Measurements from ENCODE around the gene RCSD1.

The RCSD1 gene

DNA sequence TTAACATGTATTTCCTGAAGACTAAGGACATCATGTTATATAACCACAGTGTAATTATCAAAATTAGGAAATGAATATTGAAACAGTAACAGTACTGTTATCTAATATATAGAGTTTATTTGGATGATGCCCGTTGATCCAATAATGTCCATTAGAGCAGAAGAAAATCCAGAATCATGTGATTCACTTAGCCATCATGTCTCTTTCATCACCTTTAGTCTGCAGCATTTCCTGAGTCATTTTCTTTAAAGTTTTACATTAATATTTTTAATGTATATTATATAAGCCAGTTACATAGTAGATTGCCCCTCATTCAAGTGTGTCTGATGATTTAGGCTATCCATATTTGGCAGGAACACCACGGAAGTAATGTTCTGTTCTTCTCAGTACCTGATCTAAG lies 120.6 kb downstream of the RCSD1 start:
- no peak for DNase-seq

DNA sequence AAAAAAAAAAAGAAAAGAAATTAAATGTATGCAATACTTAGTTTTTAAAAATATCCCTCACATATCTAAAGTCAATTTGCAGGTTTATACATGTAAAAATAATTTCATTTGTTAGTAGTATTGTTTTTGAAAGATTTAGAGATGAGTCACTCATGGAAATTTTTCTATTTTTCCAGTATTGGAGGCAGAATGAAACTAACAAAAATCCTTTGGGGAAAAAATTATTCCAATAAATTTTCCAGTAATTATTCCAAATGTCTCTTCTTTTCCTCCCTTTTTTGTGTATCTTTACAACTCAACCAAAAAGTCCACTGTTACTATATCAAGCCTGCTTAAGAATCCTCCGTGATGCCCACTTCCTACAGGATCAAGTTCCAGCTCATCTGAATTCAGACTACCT lies 121.6 kb downstream of the RCSD1 start:
- no peak for DNase-seq

DNA sequence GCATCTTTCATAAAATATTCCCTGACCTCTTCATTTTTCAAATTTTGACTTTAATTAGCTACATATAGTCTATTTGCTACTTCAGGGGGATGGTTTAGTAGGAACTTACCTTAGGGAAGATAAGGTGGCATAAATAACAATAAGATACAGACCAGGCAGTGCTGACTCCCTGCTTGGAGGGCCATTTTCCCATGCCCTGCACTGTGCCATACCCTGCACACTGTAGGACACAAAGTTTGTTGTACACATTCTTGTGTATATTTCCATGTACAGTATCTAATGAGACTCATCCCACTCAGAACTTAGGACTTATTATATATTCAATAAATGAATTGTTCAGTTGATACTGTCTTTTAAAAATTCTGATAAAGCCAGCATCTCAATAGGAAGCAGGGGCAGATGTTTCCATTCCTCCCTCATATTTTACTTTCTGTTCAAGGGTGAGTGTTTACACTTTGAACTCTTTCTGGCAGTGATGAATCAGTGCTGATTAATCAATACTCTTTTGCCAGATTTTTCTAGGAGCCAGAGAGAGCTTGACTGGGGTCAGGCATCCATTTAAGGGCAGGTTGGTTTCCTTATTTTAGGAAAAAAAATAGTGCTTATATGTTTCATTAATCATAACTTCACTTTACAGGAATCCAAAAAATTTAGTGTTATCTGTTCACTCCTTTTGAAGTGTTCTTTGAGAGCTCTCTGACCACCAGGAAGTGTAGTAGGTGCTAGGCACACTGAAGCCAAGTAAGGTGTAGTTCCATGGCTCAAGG lies 122.4 kb downstream of the RCSD1 start:
- DNase-seq, result no peak

DNA sequence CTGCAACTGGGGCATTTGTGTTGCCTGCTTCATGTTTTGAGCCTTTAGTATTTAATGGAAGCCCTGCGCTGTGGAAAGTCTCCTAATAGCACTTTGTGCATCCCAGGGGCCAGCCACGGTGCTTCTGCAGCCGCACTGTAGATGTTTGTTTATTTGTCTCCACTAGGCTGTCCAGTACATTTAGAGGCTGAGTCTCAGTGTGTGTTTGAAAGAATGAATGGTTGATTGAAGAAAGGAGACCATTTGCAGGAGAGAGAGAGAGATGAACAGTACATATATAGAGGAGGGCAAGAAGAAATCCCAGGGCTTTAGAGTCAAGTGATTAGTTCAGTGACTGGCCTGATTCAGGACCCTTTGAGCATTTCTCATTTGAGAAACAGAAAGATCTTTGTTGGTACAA lies 125.6 kb downstream of the RCSD1 start:
- DNase-seq, result no peak
